NCI-H526 (cell line): ENCODE measurements around the gene DCTN5.
A peak's percentile ranks its signal among the peaks of the same experiment; 100 is the strongest.

Experiments used
- DNase-seq, 2 experiments: peaks; one replicate each; lab custom pipeline; 2025; lab: John Stamatoyannopoulos, UW

DCTN5 gene

GRCh38 chr16:23663918-23664317, 22.7 kb downstream of the DCTN5 start:
- no peak for DNase-seq

GRCh38 chr16:23666571-23667354, 25.5 kb downstream of the DCTN5 start:
- DNase-seq = no peak

- DNase-seq = no peak
Measured at GRCh38 chr16:23667355-23667659, 26.0 kb downstream of the DCTN5 start.

GRCh38 chr16:23668225-23668624, 27.0 kb downstream of the DCTN5 start:
- DNase-seq = no peak

- no peak for DNase-seq
Measured at GRCh38 chr16:23668873-23669272, 27.6 kb downstream of the DCTN5 start.

- DNase-seq = no peak
Measured at GRCh38 chr16:23670137-23670776, 29.0 kb downstream of the DCTN5 start.

- DNase-seq = no peak
Measured at GRCh38 chr16:23673971-23674614, 32.8 kb downstream of the DCTN5 start.

- DNase-seq = no peak
Measured at GRCh38 chr16:23676924-23677480, 35.7 kb downstream of the DCTN5 start.

GRCh38 chr16:23678430-23679273, 37.4 kb downstream of the DCTN5 start, which contains the start of gene PLK1:
Gene PLK1, plus strand, starts transcription at chr16:23678889. Its CDS starts 44 bp downstream, at chr16:23678933.
- peak; percentile 85 to 97 for DNase-seq

GRCh38 chr16:23679274-23679985, 38.2 kb downstream of the DCTN5 start:
- DNase-seq = peak; percentile 27 to 66

- DNase-seq = no peak
Measured at GRCh38 chr16:23679986-23680336, 38.7 kb downstream of the DCTN5 start.

- DNase-seq = no peak
Measured at GRCh38 chr16:23682181-23682580, 40.9 kb downstream of the DCTN5 start.

- DNase-seq = no peak
Measured at GRCh38 chr16:23683487-23683886, 42.2 kb downstream of the DCTN5 start.

- DNase-seq = no peak
Measured at GRCh38 chr16:23687034-23687808, 46.0 kb downstream of the DCTN5 start.

- no peak for DNase-seq
Measured at GRCh38 chr16:23689442-23690187, 48.3 kb downstream of the DCTN5 start.

GRCh38 chr16:23690771-23691482, 49.7 kb downstream of the DCTN5 start:
- DNase-seq = no peak

GRCh38 chr16:23691483-23692189, 50.4 kb downstream of the DCTN5 start:
- no peak for DNase-seq

- no peak for DNase-seq
Measured at GRCh38 chr16:23692190-23692837, 51.0 kb downstream of the DCTN5 start.
